K562 (cell line): ENCODE results near the gene FABP3. TPM values are rescaled to one million over a fixed set of nuclear protein-coding genes. Genes with fewer than 3 reads are reported as not detected.

Experiments
- ATF7 ChIP-seq: fragments of 450-650 bp; IDR thresholded peaks from 2 replicates; pipeline ENCODE4 v1.7.1; 2014; ENCODE audit warnings: mild to moderate bottlenecking, moderate library complexity
- FOXA1 ChIP-seq: fragments of 450-650 bp; IDR thresholded peaks from 2 replicates; pipeline ENCODE4 v1.6.1; 2016; ENCODE audit warnings: mild to moderate bottlenecking, borderline replicate concordance
- NCOA6 ChIP-seq: fragments of 450-650 bp; IDR thresholded peaks from 2 replicates; pipeline ENCODE4 v1.6.1; 2017; ENCODE audit warnings: mild to moderate bottlenecking
- NR3C1 ChIP-seq: sonication (generic); formaldehyde crosslinking; IDR thresholded peaks from 2 replicates; pipeline ENCODE4 v1.8.1; 2022; ENCODE audit warnings: missing genetic modification reagents
- PCBP2 ChIP-seq: fragments of 200-400 bp; formaldehyde crosslinking; IDR thresholded peaks from 2 replicates; pipeline ENCODE4 v1.6.1; 2018; ENCODE audit warnings: low read length, low read depth, mild to moderate bottlenecking, moderate library complexity; ENCODE audit not compliant: poor library complexity, severe bottlenecking
- PKNOX1 ChIP-seq: fragments of 450-650 bp; IDR thresholded peaks from 2 replicates; pipeline ENCODE4 v1.6.1; 2016
- RBM25 ChIP-seq: fragments of 200-400 bp; formaldehyde crosslinking; IDR thresholded peaks from 2 replicates; pipeline ENCODE4 v1.6.1; 2018; ENCODE audit warnings: low read length, low read depth, moderate library complexity; ENCODE audit not compliant: severe bottlenecking
- RFX7 ChIP-seq: fragments of 250-450 bp; sonication (Bioruptor Pico); IDR thresholded peaks from 2 replicates; pipeline ENCODE4 v1.5.1; 2021; ENCODE audit warnings: mild to moderate bottlenecking
- TCF3 ChIP-seq: sonication (generic); formaldehyde crosslinking; IDR thresholded peaks from 2 replicates; pipeline ENCODE4 v1.4.0; 2020; ENCODE audit warnings: mild to moderate bottlenecking, missing genetic modification reagents
- ZFP91 ChIP-seq: sonication (generic); formaldehyde crosslinking; IDR thresholded peaks from 2 replicates; pipeline ENCODE4 v1.8.0; 2022; ENCODE audit warnings: mild to moderate bottlenecking, missing genetic modification reagents
- ZHX1 ChIP-seq: fragments of 150-350 bp; conservative IDR thresholded peaks from 2 replicates; pipeline ENCODE4 v1.6.1; 2014; ENCODE audit warnings: low read length
- ZNF175 ChIP-seq: fragments of 200-800 bp; sonication (Bioruptor generic); IDR thresholded peaks from 2 replicates; pipeline ENCODE4 v1.6.1; 2016; ENCODE audit warnings: low read depth, mild to moderate bottlenecking, missing genetic modification characterization, missing compliant biosample characterization
- ZNF407 ChIP-seq: fragments of 450-650 bp; IDR thresholded peaks from 2 replicates; pipeline ENCODE4 v1.6.1; 2016; ENCODE audit warnings: low read depth
- ZNF717 ChIP-seq: fragments of 250-450 bp; sonication (Bioruptor Pico); IDR thresholded peaks from 2 replicates; pipeline ENCODE4 v1.5.0; 2021
- polyA plus RNA-seq, 8 experiments: library from polyadenylated mRNA; depleted of rRNA in 4 of 8; stranded (reverse) in 5 of 8; unstranded in 3 of 8; fragments of >200 nt; fragmentation: Nextera tagmentation in 2 of 8; fragmentation: Illumina TruSeq in 1 of 8; extraction: Ambion mirVana in 2 of 8; extraction: Trizol in 1 of 8; gene quantifications; 2 replicates each; pipeline versions ENCODE4 v1.2.1 to v1.2.3, GENCODE V29; 2011 to 2014; ENCODE audit warnings: inconsistent platforms in 1 of 8, missing spikeins in 1 of 8
- total RNA-seq, 7 experiments: library from RNA; depleted of rRNA in 6 of 7; stranded (reverse); fragments of >200 nt in 6 of 7; fragmentation: Illumina TruSeq in 2 of 7; extraction: Trizol in 2 of 7; gene quantifications; 2 replicates each; pipeline versions ENCODE4 v1.2.1 to v1.2.3, GENCODE V29; 2011 to 2021; ENCODE audit warnings: low replicate concordance in 1 of 7

The FABP3 gene
- total and polyA plus RNA-seq, 9 of the 15 experiments (the other 6 are each of a cell fraction or from before 2014, with no cell fraction given), result 0.22 TPM; not detected in 8

- no peak for TF ChIP-seq ZNF407
- no peak for TF ChIP-seq RFX7 (CRISPR knock-in tag)
- no peak for TF ChIP-seq ZNF175 (CRISPR knock-in tag)
- peak; percentile 41; the same call in 1 of the 2 replicates for TF ChIP-seq PKNOX1
- TF ChIP-seq NR3C1, result no peak
- no peak for TF ChIP-seq ZFP91 (CRISPR knock-in tag)
- peak; percentile 80 for TF ChIP-seq TCF3 (CRISPR knock-in tag)
- no peak for TF ChIP-seq FOXA1
- TF ChIP-seq ZHX1, result no peak
- TF ChIP-seq ZNF717 (CRISPR knock-in tag), result no peak
- TF ChIP-seq NCOA6, result no peak
- TF ChIP-seq PCBP2, result no peak
- TF ChIP-seq RBM25, result no peak
- no peak for TF ChIP-seq ATF7
Observed at GRCh38 chr1:31409946-31410858, 37.3 kb upstream of the FABP3 start (continued).
